HFFc6 (cell line): ENCODE results near the gene CYB5B. TPM values are rescaled to one million over a fixed set of nuclear protein-coding genes. Genes with fewer than 3 reads are reported as not detected.
"Not testable (repeated sequence)": the region's sequence is repeated elsewhere in the genome, so short reads cannot be mapped to it uniquely, and the experiment has no call there.

Source experiments
- DNase-seq: peaks from one replicate; pipeline ENCODE4 v3.0.0-alpha.2; 2018
- H3K27ac Mint-ChIP-seq: 2 replicates; pipeline ENCODE4 v1.8.0; 2020; ENCODE audit warnings: mild to moderate bottlenecking, mixed read lengths
- H3K27me3 Mint-ChIP-seq: 2 replicates; pipeline ENCODE4 v1.8.0; 2021; ENCODE audit warnings: mild to moderate bottlenecking, moderate library complexity, mixed read lengths; ENCODE audit not compliant: insufficient read depth
- H3K36me3 Mint-ChIP-seq: 2 replicates; pipeline ENCODE4 v1.8.0; 2021; ENCODE audit warnings: low read depth, mixed read lengths
- H3K4me1 Mint-ChIP-seq: 2 replicates; pipeline ENCODE4 v1.8.0; 2020; ENCODE audit warnings: low read depth, mixed read lengths
- H3K4me3 Mint-ChIP-seq: 2 replicates; pipeline ENCODE4 v1.8.0; 2020; ENCODE audit warnings: mild to moderate bottlenecking, moderate library complexity, mixed read lengths
- H3K9me3 Mint-ChIP-seq: 2 replicates; pipeline ENCODE4 v1.8.0; 2020; ENCODE audit warnings: mild to moderate bottlenecking, mixed read lengths
- CTCF ChIP-seq: fragments of 200-600 bp; sonication (generic); IDR thresholded peaks from 2 replicates; pipeline ENCODE4 v1.5.0; 2021; ENCODE audit warnings: antibody characterized with exemption, mild to moderate bottlenecking
- total RNA-seq, 6 experiments: library from RNA; stranded (reverse); fragmentation: NEBNext Ultra II Directional; extraction: Animal tissue kit (Norgen Biotek cat#: 25700); gene quantifications; 2 replicates in 1 of 6; 3 replicates in 5 of 6; pipeline ENCODE4 v1.2.3, GENCODE V29; 2021

The CYB5B gene
- total RNA-seq, 6 experiments from 2014 or later, result 135 to 151 (median 140) TPM

- Mint-ChIP-seq H3K27me3 (peaks cover 9% of the 10 kb centered on the region), H3K4me1 (peaks cover 32% of the 10 kb centered on the region), H3K27ac (no peak overlapping the region), H3K36me3 (peaks cover 18% of the 10 kb centered on the region), H3K4me3 (no peak overlapping the region), H3K9me3 (peaks cover 5% of the 10 kb centered on the region; the same call in 1 of the 2 replicates)
- no peak for TF ChIP-seq CTCF
- DNase-seq, result no peak
Observed at GRCh38 chr16:69419956-69420355, 4.5 kb upstream of the CYB5B start.

DNA sequence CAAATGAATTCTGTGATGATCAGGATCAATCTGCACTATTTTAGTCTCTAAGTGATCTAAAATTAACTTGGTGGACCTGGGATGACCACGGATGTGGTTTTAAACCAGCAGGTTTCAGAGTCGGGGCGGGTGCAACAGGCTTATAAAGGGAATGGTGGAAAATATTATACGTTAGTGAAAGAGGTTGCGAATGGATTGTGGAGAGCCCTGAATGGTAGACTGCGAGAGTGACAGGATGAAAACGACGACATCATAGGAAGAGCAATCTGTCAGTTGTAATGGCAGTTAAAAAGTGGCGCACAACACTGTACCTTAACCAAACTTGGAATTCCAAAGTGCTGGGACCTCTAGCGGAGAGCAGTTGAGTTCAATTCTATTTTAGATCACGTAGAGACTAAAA is 1.2 kb upstream of the CYB5B start:
- Mint-ChIP-seq H3K4me1 (peaks cover 21% of the 10 kb centered on the region), H3K4me3 (peak overlapping the region; percentile 56), H3K27ac (no peak overlapping the region; the same call in 1 of the 2 replicates), H3K9me3 (peaks cover 7% of the 10 kb centered on the region), H3K27me3 (peaks cover 9% of the 10 kb centered on the region), H3K36me3 (peaks cover 40% of the 10 kb centered on the region)
- no peak for TF ChIP-seq CTCF
- DNase-seq, result no peak

DNA sequence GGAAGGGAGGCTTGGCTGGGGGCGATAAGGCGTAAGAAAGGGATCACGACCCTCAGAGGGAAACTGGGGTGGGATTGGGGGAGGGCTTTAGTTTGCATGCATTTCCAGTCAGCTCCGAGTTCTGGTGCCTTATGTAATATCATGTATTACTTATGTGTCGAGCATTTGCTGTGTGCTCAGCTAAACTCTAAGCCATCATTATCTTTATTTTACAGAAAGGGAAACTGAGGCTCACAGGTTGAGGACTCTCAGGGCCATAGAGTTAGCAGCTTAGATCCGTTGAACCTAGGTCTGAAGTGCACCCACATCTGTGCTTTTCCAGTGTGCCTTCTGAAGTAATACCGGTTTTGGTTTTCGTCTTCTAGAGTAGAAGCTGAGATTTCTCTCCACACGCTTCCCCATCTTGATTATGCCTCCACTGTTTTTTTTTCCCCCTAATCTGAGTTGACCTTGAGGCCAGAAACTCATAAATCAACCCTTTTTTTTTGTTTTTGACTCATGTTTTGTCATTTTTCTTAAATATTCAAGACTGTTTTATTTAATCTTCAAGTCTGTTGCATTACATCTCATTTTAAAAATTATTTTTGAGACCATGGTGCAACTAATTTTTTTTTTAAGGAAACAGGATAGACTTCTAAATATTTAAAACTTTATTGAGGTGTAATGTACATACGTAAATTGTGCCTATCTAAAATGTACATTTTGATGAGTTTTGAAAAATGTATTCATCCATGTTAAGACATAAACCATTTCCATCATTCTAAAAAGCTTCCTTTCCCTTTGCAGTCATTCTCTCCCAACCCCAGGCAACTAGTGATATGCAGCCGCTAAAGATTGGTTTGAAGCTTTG is 741 bp downstream of the CYB5B start:
- TF ChIP-seq CTCF, result no peak; the same call in 1 of the 2 replicates
- DNase-seq, result no peak
- Mint-ChIP-seq H3K27ac (peak overlapping the region; percentile 97), H3K36me3 (peaks cover 59% of the 10 kb centered on the region), H3K4me1 (peaks cover 28% of the 10 kb centered on the region), H3K27me3 (peaks cover 9% of the 10 kb centered on the region), H3K4me3 (peak overlapping the region; percentile 100), H3K9me3 (peaks cover 17% of the 10 kb centered on the region)

GRCh38 chr16:69428652-69429051 is 4.2 kb downstream of the CYB5B start:
- peaks cover 60% of the 10 kb centered on the region for H3K36me3 Mint-ChIP-seq
- H3K9me3 Mint-ChIP-seq, result peaks cover 12% of the 10 kb centered on the region
- H3K4me1 Mint-ChIP-seq, result peaks cover 18% of the 10 kb centered on the region
- no peak for TF ChIP-seq CTCF
- no peak overlapping the region for H3K4me3 Mint-ChIP-seq
- no peak overlapping the region for H3K27ac Mint-ChIP-seq
- H3K27me3 Mint-ChIP-seq, result peaks cover 2% of the 10 kb centered on the region; the same call in 1 of the 2 replicates
- no peak for DNase-seq

- DNase-seq, H3K27me3 Mint-ChIP-seq, H3K27ac Mint-ChIP-seq, H3K4me3 Mint-ChIP-seq: not testable (repeated sequence)
- H3K9me3 Mint-ChIP-seq, result peaks cover 12% of the 10 kb centered on the region
- H3K4me1 Mint-ChIP-seq, result peaks cover 21% of the 10 kb centered on the region
- H3K36me3 Mint-ChIP-seq, result peaks cover 58% of the 10 kb centered on the region
Observed at GRCh38 chr16:69429058-69429640, 4.7 kb downstream of the CYB5B start.

DNA sequence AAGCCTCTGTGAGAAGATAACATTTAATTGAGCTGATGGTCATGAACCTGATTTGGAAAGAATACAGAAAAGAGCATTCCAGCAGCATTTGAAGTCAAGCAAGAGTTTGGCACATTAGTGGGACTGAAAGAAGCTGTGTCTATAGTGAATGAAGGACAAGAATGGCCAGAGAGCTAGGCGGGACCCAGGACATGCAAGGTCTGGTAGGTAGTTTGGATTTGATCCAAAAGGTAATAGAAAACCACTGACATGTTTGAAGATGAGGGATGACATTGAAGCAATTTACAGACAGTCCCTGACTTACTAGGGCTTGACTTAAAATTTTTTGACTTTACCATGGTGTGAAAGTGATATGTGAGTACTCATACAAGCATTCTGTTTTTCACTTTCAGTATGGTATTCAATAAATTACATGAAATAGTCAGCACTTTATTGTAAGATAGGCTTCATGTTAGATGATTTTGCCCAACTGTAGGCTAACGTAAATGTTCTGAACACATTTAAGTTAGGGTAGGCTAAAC is 7.6 kb downstream of the CYB5B start:
- no peak for DNase-seq
- Mint-ChIP-seq H3K36me3 (peaks cover 45% of the 10 kb centered on the region), H3K4me1 (peaks cover 31% of the 10 kb centered on the region), H3K4me3 (no peak overlapping the region), H3K27me3 (no peaks in the 10 kb centered on the region), H3K9me3 (peaks cover 12% of the 10 kb centered on the region), H3K27ac (no peak overlapping the region)
- no peak for TF ChIP-seq CTCF
